ENCODE results near the gene FOXO6. TPM values are rescaled to one million over a fixed set of nuclear protein-coding genes. Genes with fewer than 3 reads are reported as not detected.

FOXO6 gene
- polyA plus RNA-seq, 1 of the 3 experiments (the other 2 are of a cell fraction), result 0.35 TPM

- TF ChIP-seq PBX3 (IDR thresholded peaks at IDR 0.05), result no peak
- no peak for TF ChIP-seq EZH2phosphoT487 (IDR thresholded peaks at IDR 0.05; ENCODE audit: borderline replicate concordance, low read depth)
- TF ChIP-seq USF2 (IDR thresholded peaks at IDR 0.05; ENCODE audit: borderline replicate concordance, low read depth, low read length), result no peak
- no peak for TF ChIP-seq CHD2 (IDR thresholded peaks at IDR 0.05; ENCODE audit: low read length, partially characterized antibody)
- TF ChIP-seq RCOR1 (IDR thresholded peaks at IDR 0.05; ENCODE audit: low read length), result no peak
- no peak for TF ChIP-seq FOXJ3 (CRISPR knock-in tag; IDR thresholded peaks at IDR 0.05)
- H3K27me3 ChIP-seq (ENCODE audit: insufficient read depth), result no peaks in the 10 kb centered on the region
- H3K4me3 ChIP-seq (ENCODE audit: low read depth in 2 of 2, low read length in 1 of 2), result no peak overlapping the region
- H2AFZ ChIP-seq (ENCODE audit: low read depth), result no peak overlapping the region
- no peaks in the 10 kb centered on the region for H3K36me3 ChIP-seq (replicated peaks in 1 of 2; ENCODE audit: control insufficient read depth in 1 of 2, insufficient read depth in 2 of 2, low read length in 1 of 2)
- no peak overlapping the region for H3K9ac ChIP-seq
- WGBS (ENCODE audit: low lambda C conversion rate), result 88% methylated on average over 9 of the region's 14 CpGs
- no peak overlapping the region for H3K27ac ChIP-seq (ENCODE audit: low read depth in 2 of 2, low read length in 1 of 2)
- peaks cover 4% of the 10 kb centered on the region for H3F3A ChIP-seq (replicated peaks; ENCODE audit: insufficient read depth)
- H3K4me1 ChIP-seq (ENCODE audit: control insufficient read depth in 1 of 2, insufficient read depth in 2 of 2, low read depth in 1 of 2, low read length in 1 of 2), result peaks cover 4 to 56% of the 10 kb centered on the region in 2 experiments; a peak in 2 of 4 replicates
- no peaks in the 10 kb centered on the region for H3K9me2 ChIP-seq
- H3K79me2 ChIP-seq (ENCODE audit: insufficient read depth), result no peaks in the 10 kb centered on the region
- no peak overlapping the region for H3K4me2 ChIP-seq
- no peak for DNase-seq
- no peaks in the 10 kb centered on the region for H4K20me1 ChIP-seq (ENCODE audit: insufficient read depth)
- ChIA-PET CTCF (interaction anchor here (1.2 to 1.5 kb wide), 2 partner anchors 36 to 113 kb away, joined by 5 to 6 read pairs; no protein-coding TSS in a partner anchor), POLR2A (no interaction called here)
- no peaks in the 10 kb centered on the region for H3K9me3 ChIP-seq
These were observed 34.9 kb downstream of the FOXO6 start for GRCh38 chr1:41396084-41396483.

GRCh38 chr1:41397020-41397419, 35.8 kb downstream of the FOXO6 start:
- TF ChIP-seq IRF3 (IDR thresholded peaks at IDR 0.05; ENCODE audit: low read depth, low read length) (no peak), USF2 (IDR thresholded peaks at IDR 0.05; ENCODE audit: borderline replicate concordance, low read depth, low read length) (no peak), FOXJ3 (CRISPR knock-in tag; IDR thresholded peaks at IDR 0.05) (no peak), ELF1 (IDR thresholded peaks at IDR 0.05) (no peak), NFIC (IDR thresholded peaks at IDR 0.05; ENCODE audit: borderline replicate concordance) (no peak), REST (IDR thresholded peaks at IDR 0.05; ENCODE audit: low read depth, low read length) (no peak), FOXM1 (IDR thresholded peaks at IDR 0.05; ENCODE audit: low read depth) (no peak), MEF2A (IDR thresholded peaks at IDR 0.05; ENCODE audit: borderline replicate concordance, low read depth) (no peak), GATA2 (CRISPR knock-in tag; IDR thresholded peaks at IDR 0.05) (no peak), TEAD4 (IDR thresholded peaks at IDR 0.05; ENCODE audit: borderline replicate concordance, insufficient read depth) (no peak), POLR2AphosphoS5 (IDR thresholded peaks at IDR 0.05; ENCODE audit: low read depth, low read length) (no peak)
- POLR2A ChIA-PET, result no interaction called here
- no peaks in the 10 kb centered on the region for H3K27me3 ChIP-seq (ENCODE audit: insufficient read depth)

More at GRCh38 chr1:41397020-41397419, 35.8 kb downstream of the FOXO6 start:
- Histone ChIP-seq H3K4me1 (ENCODE audit: control insufficient read depth in 1 of 2, insufficient read depth in 2 of 2, low read depth in 1 of 2, low read length in 1 of 2) (peaks cover 4 to 51% of the 10 kb centered on the region in 2 experiments; a peak in 2 of 4 replicates), H3K9me3 (no peaks in the 10 kb centered on the region), H3K4me2 (no peak overlapping the region), H3F3A (replicated peaks; ENCODE audit: insufficient read depth) (peaks cover 4% of the 10 kb centered on the region), H3K9me2 (no peaks in the 10 kb centered on the region), H3K36me3 (replicated peaks in 1 of 2; ENCODE audit: control insufficient read depth in 1 of 2, insufficient read depth in 2 of 2, low read length in 1 of 2) (no peaks in the 10 kb centered on the region), H4K20me1 (ENCODE audit: insufficient read depth) (no peaks in the 10 kb centered on the region), H3K4me3 (ENCODE audit: low read depth in 2 of 2, low read length in 1 of 2) (no peak overlapping the region), H2AFZ (ENCODE audit: low read depth) (no peak overlapping the region), H3K9ac (no peak overlapping the region), H3K79me2 (ENCODE audit: insufficient read depth) (no peaks in the 10 kb centered on the region), H3K27ac (ENCODE audit: low read depth in 2 of 2, low read length in 1 of 2) (no peak overlapping the region)
- CTCF ChIA-PET, result interaction anchor here (0.9 to 1.3 kb wide), 5 partner anchors 9 to 35 kb away, joined by 3 to 5 read pairs (median 4); no protein-coding TSS in a partner anchor
- WGBS (ENCODE audit: low lambda C conversion rate), result 68% methylated on average over 5 of the region's 5 CpGs
- no peak for DNase-seq
